Measurements from ENCODE around the gene CACNA1S.

Gene CACNA1S

DNA sequence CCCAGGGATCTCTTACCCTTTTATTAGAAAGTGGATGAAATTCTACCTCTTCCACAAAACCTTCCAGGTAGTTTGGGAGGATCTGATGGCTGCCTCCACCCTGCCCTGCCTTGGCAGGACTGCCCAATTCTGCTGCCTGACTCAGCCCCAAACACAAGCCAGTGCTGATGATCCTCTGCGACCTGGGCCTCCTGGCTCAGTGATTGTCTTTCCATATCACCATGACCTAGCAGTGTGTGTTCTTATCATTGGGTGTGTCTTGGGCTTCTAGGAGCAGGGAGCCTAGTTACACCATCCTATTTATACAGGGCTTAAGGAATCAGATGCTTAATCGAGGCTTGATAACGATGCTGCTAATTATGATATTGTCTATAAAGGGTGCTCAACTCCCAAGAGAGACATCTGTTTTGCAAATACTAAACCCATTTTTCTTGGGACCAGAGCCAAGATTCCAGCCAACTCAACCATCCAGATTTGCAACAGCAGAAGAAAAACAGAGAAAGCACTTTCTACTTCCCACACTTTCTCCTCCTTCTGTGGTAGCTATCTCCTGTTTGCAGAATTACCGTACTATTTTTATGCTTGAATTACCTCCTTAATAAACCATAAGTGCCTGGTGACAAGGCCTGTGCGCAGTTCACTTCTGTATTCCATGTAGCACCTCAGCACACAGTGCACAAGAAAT is 52.2 kb downstream of the CACNA1S start:
- DNase-seq: no peak

DNA sequence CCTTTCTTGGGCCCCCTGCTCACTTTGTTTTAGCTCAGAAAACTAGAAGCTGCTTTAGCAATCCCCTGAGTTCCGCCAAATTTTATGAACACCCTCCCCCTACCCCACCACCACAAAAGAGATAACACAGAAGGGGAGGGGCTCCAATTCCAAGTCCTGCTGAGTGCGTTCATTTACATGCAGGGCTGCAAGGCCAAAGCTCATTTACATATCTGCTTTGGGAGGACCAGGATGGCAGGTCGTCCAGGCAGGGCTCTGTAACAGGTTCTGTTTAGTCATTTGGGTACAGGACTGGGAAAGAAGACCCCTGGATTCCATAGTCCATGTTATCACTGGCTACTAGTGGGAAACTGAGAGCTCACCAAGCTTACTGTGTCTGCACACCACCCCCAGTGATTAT is 52.8 kb downstream of the CACNA1S start:
- DNase-seq: no peak

GRCh38 chr1:201054091-201054543 is 58.1 kb downstream of the CACNA1S start:
- DNase-seq: no peak

DNA sequence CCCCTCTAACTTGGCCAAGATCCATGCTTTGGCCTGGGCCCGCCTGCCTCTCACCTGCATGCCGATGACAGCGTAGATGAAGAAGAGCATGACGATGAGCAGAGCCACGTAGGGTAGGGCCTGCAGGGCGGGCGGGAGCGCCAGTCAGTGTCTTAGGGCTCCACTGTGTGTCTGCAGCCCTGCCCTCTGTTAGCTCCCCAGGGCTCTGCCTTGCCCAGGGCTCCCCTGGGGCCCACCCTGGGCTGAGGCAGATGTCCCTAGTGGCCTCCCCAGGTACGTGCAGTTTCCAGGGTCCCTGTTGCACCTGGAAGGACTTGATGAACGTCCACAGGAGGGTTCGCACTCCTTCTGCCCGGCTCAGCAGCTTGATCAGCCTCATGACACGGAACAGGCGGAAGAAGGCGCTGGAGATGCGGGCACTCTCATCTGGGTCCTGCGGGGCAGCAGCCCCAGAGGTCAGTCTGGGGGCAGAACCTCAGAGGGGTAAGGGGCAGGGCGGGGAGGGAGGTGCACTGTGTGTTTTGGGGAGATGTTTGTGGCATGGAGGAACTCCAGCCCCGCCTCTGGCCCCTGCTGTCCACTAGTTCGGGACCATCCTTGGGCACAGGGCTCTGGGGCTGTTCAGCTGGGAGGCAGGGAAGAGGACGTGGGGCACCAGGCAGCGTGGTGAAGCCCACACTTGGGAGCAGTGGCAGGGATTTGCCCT is 58.9 kb downstream of the CACNA1S start:
- DNase-seq: no peak

GRCh38 chr1:201051399-201051798 is 60.8 kb downstream of the CACNA1S start:
- no peak for DNase-seq

- no peak for DNase-seq
Measured at GRCh38 chr1:201050515-201051277, 61.5 kb downstream of the CACNA1S start.

DNA sequence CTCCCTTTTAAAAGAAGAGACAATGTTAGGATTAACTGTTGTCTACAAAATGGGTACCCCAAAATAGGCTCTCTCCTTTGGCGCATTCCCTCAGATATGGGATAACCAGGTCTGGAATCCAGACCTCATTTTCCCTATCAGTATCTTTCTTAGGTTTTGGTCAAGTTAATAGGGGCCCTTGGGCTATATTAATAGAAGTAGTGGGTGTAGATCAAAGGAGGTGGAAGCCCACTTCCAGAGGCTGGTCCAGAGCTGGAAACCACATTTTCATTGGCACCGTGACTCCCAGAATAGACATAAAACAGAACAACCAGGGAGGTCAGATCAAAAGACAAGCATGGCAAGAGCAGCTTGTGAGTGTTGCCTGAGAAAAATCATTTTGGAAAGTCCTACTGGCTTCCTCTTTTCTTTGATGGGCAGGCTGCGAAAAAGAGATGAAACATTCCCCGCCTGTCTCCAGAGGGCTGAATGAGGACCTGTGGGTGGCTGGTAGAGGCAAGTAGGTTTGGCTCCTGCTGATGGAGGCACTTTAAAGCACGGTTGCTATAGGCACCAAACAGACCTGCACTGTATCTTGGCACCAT is 62.9 kb downstream of the CACNA1S start:
- DNase-seq: no peak

- DNase-seq: no peak
Measured at GRCh38 chr1:201048521-201048920, 63.7 kb downstream of the CACNA1S start.

DNA sequence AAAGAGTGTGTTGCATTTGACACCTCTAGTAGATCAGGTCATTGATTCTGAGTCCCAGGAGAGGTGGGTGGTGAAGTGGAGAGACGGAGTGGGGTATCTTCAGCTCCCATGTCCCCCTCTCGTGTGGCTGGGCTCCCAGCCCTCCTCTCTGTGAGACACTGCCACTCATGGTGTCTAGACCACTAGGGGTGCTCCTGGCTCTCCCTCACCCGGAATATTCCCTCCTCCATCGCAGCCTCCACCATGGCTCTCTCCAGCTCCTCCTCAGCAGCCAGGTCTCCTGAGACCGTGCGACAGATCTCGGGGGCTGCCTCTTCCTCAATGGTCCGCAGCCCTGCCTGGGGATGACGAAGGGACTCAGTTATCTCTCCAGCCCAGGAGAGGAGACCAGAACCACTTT is 68.1 kb downstream of the CACNA1S start:
- no peak for DNase-seq

DNA sequence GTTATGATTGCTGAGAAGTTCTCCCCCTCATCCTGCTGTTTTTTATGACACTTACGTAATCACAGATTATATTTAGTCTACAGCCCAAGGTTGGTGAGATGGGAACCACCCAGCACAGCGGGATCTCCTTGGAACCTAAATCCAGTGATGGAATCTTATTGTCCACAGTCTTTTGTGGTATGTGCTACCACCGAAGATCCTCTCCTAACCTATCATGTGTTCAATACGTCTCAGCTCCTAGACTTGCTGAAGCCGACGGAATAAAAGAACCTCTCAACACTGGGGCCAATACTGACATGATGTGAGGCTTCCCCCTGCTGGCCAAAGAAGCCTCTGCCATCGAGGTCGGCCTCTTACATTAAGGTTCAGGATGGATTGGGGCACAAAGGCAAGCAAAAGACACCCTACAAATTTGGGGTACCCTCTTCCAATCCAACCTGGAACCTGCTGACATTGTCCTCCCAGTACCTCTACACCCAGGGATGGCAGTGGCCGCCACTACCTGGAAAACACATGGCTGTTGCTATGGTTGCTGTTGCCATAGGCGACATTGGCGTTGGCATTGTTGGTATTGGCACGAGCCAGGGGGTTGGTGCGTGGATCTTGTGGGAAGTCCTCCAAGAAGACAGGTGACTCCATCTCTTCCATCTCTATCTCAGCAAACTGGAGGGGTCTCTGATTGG is 69.3 kb downstream of the CACNA1S start:
- peak; percentile 73 for DNase-seq

DNA sequence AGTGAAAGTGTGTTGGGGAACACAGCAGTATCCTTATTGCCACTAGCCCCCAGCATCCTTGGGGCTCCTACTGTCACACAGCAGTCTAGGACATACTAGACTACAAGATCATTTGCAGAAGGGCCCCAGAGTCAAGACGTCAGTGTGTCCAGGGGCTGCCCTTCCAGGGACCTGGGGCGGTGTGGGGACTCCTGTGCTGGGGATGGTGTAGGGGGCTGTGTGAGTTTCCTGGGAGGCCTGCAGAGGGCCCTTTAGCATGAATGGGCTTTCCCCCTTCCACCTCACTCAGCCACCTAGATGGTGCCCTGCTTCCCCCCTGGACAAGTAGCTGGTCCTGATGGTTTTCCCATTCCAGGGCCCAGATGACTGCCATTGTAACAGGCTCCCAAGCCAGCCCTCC is 71.2 kb downstream of the CACNA1S start:
- no peak for DNase-seq

- DNase-seq: no peak
Measured at GRCh38 chr1:201039876-201040275, 72.3 kb downstream of the CACNA1S start.

DNA sequence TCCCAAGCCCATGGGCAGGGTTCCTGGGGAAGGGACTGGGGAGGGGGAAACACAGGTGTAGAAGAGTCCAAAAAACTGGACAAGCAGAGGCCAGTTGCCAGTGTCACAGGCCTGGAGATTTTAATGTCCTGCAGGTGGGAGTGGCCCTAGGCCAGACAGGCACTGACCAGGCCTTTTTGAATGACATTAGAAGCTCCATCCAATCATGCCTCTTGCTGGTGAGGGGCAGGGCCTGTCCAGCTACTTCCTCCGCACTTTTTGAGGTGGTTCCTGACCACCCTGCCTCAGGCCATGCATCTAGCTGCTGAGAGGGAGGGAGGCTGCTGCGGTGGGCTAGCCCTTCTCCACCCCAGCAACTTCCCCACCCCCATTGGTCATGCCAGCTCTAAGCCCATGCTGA is 72.8 kb downstream of the CACNA1S start:
- no peak for DNase-seq

- peak; percentile 4 for DNase-seq
Measured at GRCh38 chr1:201038186-201038876, 73.9 kb downstream of the CACNA1S start.

GRCh38 chr1:201036188-201036842 is 75.9 kb downstream of the CACNA1S start:
- DNase-seq: no peak

GRCh38 chr1:201034671-201035070 is 77.6 kb downstream of the CACNA1S start:
- DNase-seq: no peak

DNA sequence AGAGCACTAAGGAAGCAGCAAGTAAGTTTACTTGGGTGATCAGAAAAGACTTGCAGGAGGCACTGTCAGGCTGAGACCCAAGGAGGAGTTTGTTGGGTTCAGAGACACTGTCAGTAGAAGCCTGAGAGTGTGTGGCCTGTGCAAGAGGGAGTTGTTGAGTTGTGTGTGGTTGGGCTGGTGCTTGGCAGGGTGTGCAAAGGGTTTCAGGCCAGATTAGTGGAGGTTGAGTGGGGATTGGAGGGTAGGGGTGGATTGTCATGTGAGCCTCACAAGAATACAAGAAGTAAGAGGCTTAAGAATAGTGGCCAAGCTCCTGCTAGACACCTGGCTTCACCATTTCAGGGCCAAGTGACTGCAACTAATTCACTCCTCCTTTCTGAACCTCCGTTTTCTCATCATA is 79.8 kb downstream of the CACNA1S start:
- no peak for DNase-seq

DNA sequence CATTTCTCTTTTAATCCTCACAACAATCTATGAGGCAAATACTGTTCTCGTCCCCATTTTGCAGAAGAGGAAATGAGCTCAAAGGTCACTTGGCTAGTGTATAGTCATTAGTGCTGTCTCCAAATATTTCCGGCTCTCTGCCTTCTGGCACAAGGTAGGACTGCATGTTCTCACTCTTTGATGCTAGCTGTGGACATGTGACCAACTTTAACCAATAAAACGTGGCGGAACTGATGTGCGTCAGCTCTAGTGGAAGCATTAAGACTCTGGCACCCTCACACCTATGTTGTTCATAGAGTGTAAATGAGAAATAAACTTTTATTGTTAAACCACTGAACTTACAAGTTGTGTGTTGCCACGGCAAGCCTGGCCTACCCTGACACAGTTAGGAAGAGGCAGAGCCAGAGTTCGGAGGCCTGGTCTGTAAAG is 83.8 kb downstream of the CACNA1S start:
- no peak for DNase-seq

GRCh38 chr1:201026836-201027235 is 85.4 kb downstream of the CACNA1S start:
- DNase-seq: no peak

DNA sequence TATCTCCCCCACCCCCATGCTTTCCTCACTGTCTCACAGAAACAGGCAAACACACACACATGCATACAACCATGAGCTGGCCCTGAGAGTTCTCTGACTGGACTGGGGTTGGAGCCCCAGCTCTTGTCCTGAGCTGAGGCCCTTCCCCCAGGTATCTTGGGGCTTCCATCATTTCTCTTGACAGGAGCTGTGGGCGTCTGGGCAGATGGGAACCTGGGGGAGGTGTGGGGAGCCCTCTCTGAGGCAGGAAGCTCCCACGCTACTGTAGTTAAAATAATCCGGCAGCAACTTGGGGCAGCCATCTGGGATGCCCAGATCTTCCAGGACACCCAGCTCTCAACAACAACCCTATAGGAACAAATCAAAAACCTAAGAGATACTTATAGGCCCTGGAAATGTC is 86.0 kb downstream of the CACNA1S start:
- DNase-seq: no peak

- no peak for DNase-seq
Measured at GRCh38 chr1:201025571-201026002, 86.6 kb downstream of the CACNA1S start.

DNA sequence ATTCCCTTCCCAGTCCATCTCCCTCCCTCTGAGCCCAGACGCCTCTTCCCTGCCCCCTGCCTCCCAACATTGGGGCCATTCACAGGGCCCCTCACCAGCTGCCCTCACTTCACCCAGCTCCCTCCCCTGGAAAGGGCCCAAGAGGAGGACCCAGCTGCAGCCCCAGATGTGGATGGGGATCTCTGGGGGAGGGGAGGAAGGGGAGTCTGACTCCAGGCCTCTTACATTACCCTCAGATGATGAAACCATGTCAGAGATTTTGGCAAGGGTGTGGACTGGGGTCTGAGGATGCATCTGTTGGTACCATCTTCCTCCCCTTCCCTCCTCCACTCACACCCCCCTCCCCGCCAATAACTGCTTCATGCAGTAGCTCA is 87.6 kb downstream of the CACNA1S start:
- DNase-seq: no peak

All from NCI-H774 (cell line).